ENCODE measurements around the gene GLI3.

DNA sequence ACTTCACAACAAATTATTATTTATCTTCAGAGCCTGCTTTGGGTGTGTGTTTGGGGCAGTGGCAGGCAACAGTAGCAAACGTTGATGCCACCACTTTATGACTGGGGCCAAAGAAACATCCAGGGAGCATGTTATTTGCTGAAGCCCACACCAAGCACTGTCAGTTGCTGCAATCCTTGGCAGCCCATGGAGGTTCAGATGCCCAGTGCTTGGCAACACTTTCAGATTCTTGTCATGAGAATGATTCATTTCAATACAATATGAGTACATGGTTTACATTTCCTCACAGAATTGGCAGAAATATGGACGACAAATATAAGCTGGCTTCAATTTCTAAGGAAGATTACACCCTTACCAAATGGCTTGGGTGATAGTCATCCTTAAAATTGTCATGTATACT lies 46.5 kb upstream of the GLI3 start:
- no peak for TF ChIP-seq POLR2A (IDR thresholded peaks at IDR 0.05)
- TF ChIP-seq, protein P1, sequence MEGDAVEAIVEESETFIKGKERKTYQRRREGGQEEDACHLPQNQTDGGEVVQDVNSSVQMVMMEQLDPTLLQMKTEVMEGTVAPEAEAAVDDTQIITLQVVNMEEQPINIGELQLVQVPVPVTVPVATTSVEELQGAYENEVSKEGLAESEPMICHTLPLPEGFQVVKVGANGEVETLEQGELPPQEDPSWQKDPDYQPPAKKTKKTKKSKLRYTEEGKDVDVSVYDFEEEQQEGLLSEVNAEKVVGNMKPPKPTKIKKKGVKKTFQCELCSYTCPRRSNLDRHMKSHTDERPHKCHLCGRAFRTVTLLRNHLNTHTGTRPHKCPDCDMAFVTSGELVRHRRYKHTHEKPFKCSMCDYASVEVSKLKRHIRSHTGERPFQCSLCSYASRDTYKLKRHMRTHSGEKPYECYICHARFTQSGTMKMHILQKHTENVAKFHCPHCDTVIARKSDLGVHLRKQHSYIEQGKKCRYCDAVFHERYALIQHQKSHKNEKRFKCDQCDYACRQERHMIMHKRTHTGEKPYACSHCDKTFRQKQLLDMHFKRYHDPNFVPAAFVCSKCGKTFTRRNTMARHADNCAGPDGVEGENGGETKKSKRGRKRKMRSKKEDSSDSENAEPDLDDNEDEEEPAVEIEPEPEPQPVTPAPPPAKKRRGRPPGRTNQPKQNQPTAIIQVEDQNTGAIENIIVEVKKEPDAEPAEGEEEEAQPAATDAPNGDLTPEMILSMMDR (IDR thresholded peaks at IDR 0.05) = no peak

Measured in adrenal gland (tissue), 5 donors.